Measurements from ENCODE around the gene SNRPA.

DNA sequence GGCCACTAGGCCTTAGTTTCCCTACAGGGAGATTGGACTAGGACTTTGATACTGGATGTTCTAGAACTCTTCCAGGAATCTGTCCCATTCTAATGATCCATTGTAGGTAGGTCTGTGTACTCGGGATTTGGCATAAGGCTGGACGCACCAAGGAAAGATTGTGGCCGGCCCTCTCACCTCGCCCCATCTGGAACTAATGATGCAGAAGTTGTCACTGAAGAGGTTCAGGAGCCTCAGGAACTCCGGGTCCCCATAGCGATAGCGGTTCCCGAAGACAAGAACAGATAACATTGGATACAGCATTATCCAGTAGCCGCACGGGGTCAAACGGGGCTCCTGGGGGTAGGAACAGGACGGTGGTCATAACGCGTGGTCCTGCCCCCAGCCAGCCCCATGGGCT is 59.2 kb downstream of the SNRPA start:
- TF ChIP-seq, protein P1, sequence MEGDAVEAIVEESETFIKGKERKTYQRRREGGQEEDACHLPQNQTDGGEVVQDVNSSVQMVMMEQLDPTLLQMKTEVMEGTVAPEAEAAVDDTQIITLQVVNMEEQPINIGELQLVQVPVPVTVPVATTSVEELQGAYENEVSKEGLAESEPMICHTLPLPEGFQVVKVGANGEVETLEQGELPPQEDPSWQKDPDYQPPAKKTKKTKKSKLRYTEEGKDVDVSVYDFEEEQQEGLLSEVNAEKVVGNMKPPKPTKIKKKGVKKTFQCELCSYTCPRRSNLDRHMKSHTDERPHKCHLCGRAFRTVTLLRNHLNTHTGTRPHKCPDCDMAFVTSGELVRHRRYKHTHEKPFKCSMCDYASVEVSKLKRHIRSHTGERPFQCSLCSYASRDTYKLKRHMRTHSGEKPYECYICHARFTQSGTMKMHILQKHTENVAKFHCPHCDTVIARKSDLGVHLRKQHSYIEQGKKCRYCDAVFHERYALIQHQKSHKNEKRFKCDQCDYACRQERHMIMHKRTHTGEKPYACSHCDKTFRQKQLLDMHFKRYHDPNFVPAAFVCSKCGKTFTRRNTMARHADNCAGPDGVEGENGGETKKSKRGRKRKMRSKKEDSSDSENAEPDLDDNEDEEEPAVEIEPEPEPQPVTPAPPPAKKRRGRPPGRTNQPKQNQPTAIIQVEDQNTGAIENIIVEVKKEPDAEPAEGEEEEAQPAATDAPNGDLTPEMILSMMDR (IDR thresholded peaks at IDR 0.05), result no peak
- TF ChIP-seq POLR2A (IDR thresholded peaks at IDR 0.05) (no peak), POLR2AphosphoS5 (IDR thresholded peaks at IDR 0.05; ENCODE audit: insufficient read depth in 1 of 2, low read depth in 1 of 2) (no peak)
